Body of pancreas (tissue), 4 donors: ENCODE data around the gene ATG4B. TPM values are rescaled to one million over a fixed set of nuclear protein-coding genes. Genes with fewer than 3 reads are reported as not detected.
A peak's percentile ranks its signal among the peaks of the same experiment; 100 is the strongest.

Source experiments
- ATAC-seq: fragments of 150-250 bp; one replicate; pipeline ENCODE4 v1.9.1; 2016
- DNase-seq, 4 donors: peaks; one replicate each; pipeline ENCODE4 v3.0.0-alpha.2; 2019
- H3K27ac ChIP-seq, 4 donors: fragments of 200-600 bp; sonication (generic); 1 replicate in 3 of 4; 2 replicates in 1 of 4; pipeline versions ENCODE4 v1.5.1 to v1.6.1; 2016 to 2019; ENCODE audit warnings: mild to moderate bottlenecking in 1 of 4, mixed read lengths in 1 of 4, moderate library complexity in 1 of 4
- H3K27me3 ChIP-seq, 2 donors: fragments of 200-600 bp; sonication (generic); one replicate each; pipeline ENCODE4 v1.6.0; 2016; ENCODE audit warnings: mild to moderate bottlenecking in 1 of 2
- H3K36me3 ChIP-seq, 2 donors: fragments of 200-600 bp; sonication (generic); replicated peaks in 1 of 2; 2 replicates each; pipeline ENCODE4 v1.5.1; 2016; ENCODE audit warnings: low read depth in 2 of 2; ENCODE audit not compliant: insufficient read depth in 1 of 2
- H3K4me1 ChIP-seq: fragments of 200-600 bp; sonication (generic); one replicate; pipeline ENCODE4 v1.6.0; 2016
- H3K4me3 ChIP-seq, 2 donors: fragments of 200-600 bp; sonication (generic); 1 replicate in 1 of 2; 2 replicates in 1 of 2; pipeline ENCODE4 v1.5.1; 2016 to 2019
- H3K9me3 ChIP-seq, 3 donors: fragments of 200-600 bp; sonication (generic); 1 replicate in 2 of 3; 2 replicates in 1 of 3; pipeline ENCODE4 v1.5.1; 2016
- POLR2A ChIP-seq, 3 donors: fragments of 450-650 bp; IDR thresholded peaks; one replicate each; pipeline ENCODE4 v1.6.1; 2016; ENCODE audit warnings: antibody characterized with exemption in 3 of 3, mild to moderate bottlenecking in 2 of 3
- WGBS, 2 donors: methylation state at CpG; one replicate each; pipeline ENCODE4 v1.1.5; 2017; 5-methylcytosine and 5-hydroxymethylcytosine counted together
- intact Hi-C: fragments of 100-400 bp; cut with DNase I; formaldehyde crosslinking; loops from one replicate; pipeline ENCODE4 v1.15.1; 2023
- total RNA-seq, 2 donors: library from RNA; depleted of rRNA; stranded (reverse); fragments of >200 nt; gene quantifications; one replicate each; pipeline ENCODE4 v1.1.0, GENCODE V29; 2016
- TF ChIP-seq, protein P1 (sequence below), 7 experiments: fragments of 450-650 bp in 4 of 7; fragments of 200-600 bp in 3 of 7; sonication (generic) in 3 of 7; IDR thresholded peaks; one replicate each; pipeline ENCODE4 v1.5.1; 2016 to 2019; ENCODE audit warnings: antibody characterized with exemption in 7 of 7

The ATG4B gene
- total RNA-seq, 2 donors from 2014 or later = 27.5 to 54.4 TPM

DNA sequence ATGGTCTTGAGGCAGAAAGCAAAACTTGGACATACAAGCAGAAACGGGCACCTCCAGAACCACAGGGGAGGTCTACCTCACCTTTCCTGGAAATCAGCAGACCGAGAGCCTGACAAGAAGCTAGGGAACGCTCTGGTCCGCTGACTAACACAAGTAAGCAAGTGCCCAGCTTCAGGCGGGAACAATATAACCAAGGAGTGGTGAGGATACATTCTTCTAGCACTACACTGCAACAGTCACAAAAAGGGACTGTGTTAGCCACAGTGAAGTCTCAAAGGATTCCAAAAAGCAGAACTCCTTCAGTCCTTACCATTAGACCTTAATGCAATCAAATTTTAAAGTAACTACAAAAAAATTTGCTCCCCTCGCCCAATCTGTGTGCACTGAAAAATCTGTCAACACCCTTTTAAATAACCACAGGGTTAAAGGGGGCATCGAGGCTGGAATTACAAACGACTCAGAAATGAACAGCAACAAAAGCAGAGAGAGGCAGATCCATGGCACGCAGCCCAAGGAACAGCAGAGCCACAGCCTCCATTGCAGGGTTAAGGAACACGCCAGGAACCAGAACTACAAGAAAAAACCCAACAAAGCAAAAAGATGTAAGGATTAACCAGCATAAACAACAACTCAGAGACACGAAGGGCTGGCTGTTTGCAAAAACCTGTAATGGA is 7.6 kb upstream of the ATG4B start:
- Histone ChIP-seq H3K9me3 (no peaks in the 10 kb centered on the region), H3K27ac (no peak overlapping the region), H3K4me1 (peaks cover 10% of the 10 kb centered on the region), H3K36me3 (peaks cover 0 to 10% of the 10 kb centered on the region in 2 donors), H3K27me3 (no peaks in the 10 kb centered on the region), H3K4me3 (no peak overlapping the region)
- no peak for TF ChIP-seq POLR2A (IDR thresholded peaks at IDR 0.05)
- TF ChIP-seq, protein P1, sequence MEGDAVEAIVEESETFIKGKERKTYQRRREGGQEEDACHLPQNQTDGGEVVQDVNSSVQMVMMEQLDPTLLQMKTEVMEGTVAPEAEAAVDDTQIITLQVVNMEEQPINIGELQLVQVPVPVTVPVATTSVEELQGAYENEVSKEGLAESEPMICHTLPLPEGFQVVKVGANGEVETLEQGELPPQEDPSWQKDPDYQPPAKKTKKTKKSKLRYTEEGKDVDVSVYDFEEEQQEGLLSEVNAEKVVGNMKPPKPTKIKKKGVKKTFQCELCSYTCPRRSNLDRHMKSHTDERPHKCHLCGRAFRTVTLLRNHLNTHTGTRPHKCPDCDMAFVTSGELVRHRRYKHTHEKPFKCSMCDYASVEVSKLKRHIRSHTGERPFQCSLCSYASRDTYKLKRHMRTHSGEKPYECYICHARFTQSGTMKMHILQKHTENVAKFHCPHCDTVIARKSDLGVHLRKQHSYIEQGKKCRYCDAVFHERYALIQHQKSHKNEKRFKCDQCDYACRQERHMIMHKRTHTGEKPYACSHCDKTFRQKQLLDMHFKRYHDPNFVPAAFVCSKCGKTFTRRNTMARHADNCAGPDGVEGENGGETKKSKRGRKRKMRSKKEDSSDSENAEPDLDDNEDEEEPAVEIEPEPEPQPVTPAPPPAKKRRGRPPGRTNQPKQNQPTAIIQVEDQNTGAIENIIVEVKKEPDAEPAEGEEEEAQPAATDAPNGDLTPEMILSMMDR (IDR thresholded peaks at IDR 0.05) = no peak
- intact Hi-C loops = no loop called here
- no peak for DNase-seq
- WGBS, 2 donors = 75 to 77% methylated on average over 11 of the region's 11 CpGs
- no peak for ATAC-seq

DNA sequence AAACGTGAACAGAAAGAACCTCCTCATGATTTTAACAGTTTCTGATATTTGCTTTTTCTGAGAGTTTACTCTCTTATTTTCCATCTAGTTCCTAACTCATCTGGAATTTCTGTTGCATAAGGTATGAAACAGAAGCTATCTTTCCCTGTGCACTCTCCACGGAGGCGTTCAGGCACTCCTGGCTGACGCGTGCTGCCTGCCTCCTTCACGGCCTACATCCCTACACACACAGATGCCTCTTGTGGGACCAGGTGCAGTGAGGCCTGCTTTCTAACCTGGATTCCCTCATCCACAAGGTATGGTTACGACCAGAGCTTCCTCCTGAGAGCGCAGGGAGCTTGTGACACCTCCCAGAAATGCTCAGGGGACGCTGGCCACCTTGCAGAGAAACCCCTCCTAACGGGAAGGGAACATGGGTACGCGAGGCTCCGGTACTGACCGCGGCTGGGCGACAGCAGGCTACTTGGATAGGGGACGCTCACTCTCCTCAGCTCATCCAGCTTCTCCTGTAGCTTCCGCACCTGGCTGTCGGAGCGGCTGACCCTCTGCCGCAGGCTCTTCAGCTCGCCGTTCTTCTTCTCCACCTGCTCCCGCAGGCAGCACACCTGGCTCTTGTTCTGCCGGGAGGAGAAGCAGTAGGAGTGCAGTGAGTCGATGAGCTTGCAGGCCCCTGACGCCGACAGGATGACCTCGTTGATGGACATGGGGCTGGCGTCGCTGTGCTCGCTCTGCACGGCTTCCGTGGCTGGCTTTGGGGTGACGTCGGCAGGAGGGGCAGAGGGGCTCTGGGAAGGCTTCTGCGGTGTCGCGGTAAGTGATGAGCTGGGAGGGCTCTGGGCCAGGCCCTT is 4.8 kb upstream of the ATG4B start:
- Histone ChIP-seq H3K27me3 (no peaks in the 10 kb centered on the region), H3K9me3 (no peaks in the 10 kb centered on the region), H3K27ac (no peak overlapping the region), H3K4me3 (no peak overlapping the region), H3K36me3 (peaks cover 0 to 10% of the 10 kb centered on the region in 2 donors), H3K4me1 (peaks cover 20% of the 10 kb centered on the region)
- WGBS, 2 donors = 93 to 96% methylated on average over 31 to 36 of the region's 39 CpGs
- no peak for TF ChIP-seq POLR2A (IDR thresholded peaks at IDR 0.05)
- TF ChIP-seq, protein P1 (IDR thresholded peaks at IDR 0.05) = no peak
- DNase-seq = no peak
- ATAC-seq = no peak
- intact Hi-C loops = no loop called here

DNA sequence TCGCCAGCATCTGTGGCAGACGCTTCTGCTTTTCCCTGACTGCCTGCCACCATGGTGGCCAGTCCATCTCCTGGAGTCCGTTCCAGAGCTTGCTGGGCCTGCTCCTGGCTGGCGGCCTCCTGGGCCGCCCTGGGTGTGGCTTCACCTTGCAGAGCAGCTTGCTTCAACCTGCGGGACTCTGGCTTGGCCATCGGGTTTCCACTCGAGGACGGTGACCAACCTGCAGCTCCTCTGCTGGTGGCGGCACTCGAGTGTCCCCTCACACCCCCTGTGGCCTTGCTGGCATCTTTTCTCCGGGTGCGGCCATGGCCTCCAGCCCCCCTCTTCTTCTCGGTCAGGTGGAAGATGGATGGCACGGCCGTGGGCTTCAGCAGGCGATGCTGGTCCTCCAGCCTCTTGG is 3.9 kb upstream of the ATG4B start:
- H3K9me3 ChIP-seq = no peaks in the 10 kb centered on the region
- peaks cover 19% of the 10 kb centered on the region for H3K4me1 ChIP-seq
- H3K36me3 ChIP-seq = peaks cover 0 to 10% of the 10 kb centered on the region in 2 donors
- H3K4me3 ChIP-seq = no peak overlapping the region
- DNase-seq (no peak), ATAC-seq (no peak)
- WGBS, 2 donors = 86 to 92% methylated on average over 10 to 16 of the region's 17 CpGs
- TF ChIP-seq POLR2A (IDR thresholded peaks at IDR 0.05) = no peak
- TF ChIP-seq, protein P1 (IDR thresholded peaks at IDR 0.05) = no peak
- H3K27me3 ChIP-seq = no peaks in the 10 kb centered on the region
- intact Hi-C loops = no loop called here
- H3K27ac ChIP-seq = no peak overlapping the region

DNA sequence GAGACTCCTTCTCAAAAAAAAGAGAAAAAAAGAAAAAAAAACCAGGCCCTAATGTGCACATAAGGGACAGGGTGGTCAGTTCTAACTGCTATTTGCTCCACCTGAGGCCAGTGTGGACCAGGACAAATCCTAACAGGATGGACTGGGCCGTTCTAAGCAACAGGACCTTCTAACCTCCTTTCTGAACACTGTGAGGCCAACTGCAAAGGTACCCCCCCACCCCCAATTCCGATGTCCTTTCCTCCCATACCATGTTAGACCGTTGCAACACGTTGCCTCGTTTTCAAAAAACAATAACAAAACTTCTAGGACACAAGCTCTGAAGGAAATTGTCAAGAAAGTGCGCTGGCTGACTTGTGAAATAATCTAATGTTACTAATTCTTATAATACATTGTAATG is 1.7 kb upstream of the ATG4B start:
- H3K27ac ChIP-seq = peak overlapping the region in 2 of 4 donors; percentile 99
- no peak for DNase-seq
- TF ChIP-seq, protein P1 (IDR thresholded peaks at IDR 0.05) = no peak
- no peak for TF ChIP-seq POLR2A (IDR thresholded peaks at IDR 0.05)
- no peaks in the 10 kb centered on the region for H3K27me3 ChIP-seq
- peaks cover 0 to 10% of the 10 kb centered on the region in 2 donors for H3K36me3 ChIP-seq
- H3K9me3 ChIP-seq = no peaks in the 10 kb centered on the region
- no peak for ATAC-seq
- intact Hi-C loops = no loop called here
- H3K4me3 ChIP-seq = peak overlapping the region in 1 of 2 donors; percentile 90
- H3K4me1 ChIP-seq = peaks cover 34% of the 10 kb centered on the region
- WGBS, 2 donors = 11 to 19% methylated on average over 6 of the region's 6 CpGs
